ENCODE measurements around the gene ASIC3.

DNA sequence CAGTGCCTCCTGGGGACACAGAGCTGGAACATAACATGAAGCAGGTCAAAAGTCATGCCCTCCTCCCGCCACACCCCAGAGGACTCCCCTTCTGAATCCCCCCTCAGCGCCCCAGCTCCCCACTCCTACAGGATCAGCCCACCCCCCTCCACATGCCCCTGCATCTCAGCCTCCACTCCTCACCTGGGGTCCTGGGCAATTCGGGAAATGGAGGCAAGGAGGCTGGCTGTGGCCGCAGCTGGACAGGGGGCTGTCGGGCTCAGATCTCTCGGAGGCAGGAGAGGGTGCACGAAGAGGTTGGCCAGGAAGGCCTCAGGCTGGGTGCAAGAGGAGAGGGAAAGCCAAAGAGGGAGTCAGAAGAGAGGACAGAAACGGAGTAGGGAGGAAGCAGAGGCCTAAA lies 31.8 kb upstream of the ASIC3 start:
- TF ChIP-seq POLR2AphosphoS5 (IDR thresholded peaks at IDR 0.05; ENCODE audit: insufficient read depth, low read depth, low read length) (no peak), FOS (IDR thresholded peaks at IDR 0.05; ENCODE audit: borderline replicate concordance, insufficient read depth, low read length) (no peak), CTCF (IDR thresholded peaks at IDR 0.05; ENCODE audit: extremely low read depth in 1 of 2, insufficient read depth in 1 of 2, low read depth in 1 of 2, low read length in 2 of 2) (no peak), EZH2 (IDR thresholded peaks at IDR 0.05; ENCODE audit: borderline replicate concordance, low read depth, low read length, severe bottlenecking) (no peak), POLR2A (IDR thresholded peaks at IDR 0.05; ENCODE audit: low read depth, low read length) (no peak), GATA2 (IDR thresholded peaks at IDR 0.05; ENCODE audit: insufficient read depth, insufficient read length, low read depth, low read length) (no peak), JUN (IDR thresholded peaks at IDR 0.05; ENCODE audit: borderline replicate concordance, insufficient read depth, insufficient read length, low read depth) (no peak)
- TF ChIP-seq, protein P1, sequence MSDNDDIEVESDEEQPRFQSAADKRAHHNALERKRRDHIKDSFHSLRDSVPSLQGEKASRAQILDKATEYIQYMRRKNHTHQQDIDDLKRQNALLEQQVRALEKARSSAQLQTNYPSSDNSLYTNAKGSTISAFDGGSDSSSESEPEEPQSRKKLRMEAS (IDR thresholded peaks at IDR 0.05; ENCODE audit: insufficient read depth, insufficient read length): no peak

Data from endothelial cell of umbilical vein (primary cell).